AG09309 (cell line): ENCODE measurements around the gene LONRF2.

Experiments used
- DNase-seq: peaks from one replicate; pipeline ENCODE4 v3.0.0-alpha.2; 2010; ENCODE audit warnings: low read depth
- H3K4me3 ChIP-seq: 2 replicates; pipeline ENCODE4 v1.5.1; 2011; ENCODE audit warnings: mild to moderate bottlenecking, low read depth, low read length, moderate library complexity; ENCODE audit not compliant: control insufficient read depth
- CTCF ChIP-seq: IDR thresholded peaks from 2 replicates; pipeline ENCODE4 v1.5.1; 2011; ENCODE audit warnings: mild to moderate bottlenecking, low read depth, low read length, inconsistent platforms; ENCODE audit not compliant: insufficient read depth, control insufficient read depth; ENCODE audit errors: missing control alignments

The LONRF2 gene

GRCh38 chr2:100265226-100265625 is 57.1 kb downstream of the LONRF2 start:
- no peak for DNase-seq
- no peak for TF ChIP-seq CTCF
- H3K4me3 ChIP-seq, result no peak overlapping the region

GRCh38 chr2:100264651-100265050 is 57.6 kb downstream of the LONRF2 start:
- no peak overlapping the region for H3K4me3 ChIP-seq
- DNase-seq, result no peak

GRCh38 chr2:100264121-100264520 is 58.2 kb downstream of the LONRF2 start:
- DNase-seq, result no peak
- no peak for TF ChIP-seq CTCF
- no peak overlapping the region for H3K4me3 ChIP-seq

More at GRCh38 chr2:100264651-100265050, 57.6 kb downstream of the LONRF2 start:
- TF ChIP-seq CTCF, result no peak

- DNase-seq, result no peak
- peak; percentile 99 for TF ChIP-seq CTCF
- H3K4me3 ChIP-seq, result no peak overlapping the region
These were observed 59.6 kb downstream of the LONRF2 start for GRCh38 chr2:100262555-100263320.

- no peak for TF ChIP-seq CTCF
- no peak for DNase-seq
These were observed 60.3 kb downstream of the LONRF2 start for GRCh38 chr2:100262046-100262445.

GRCh38 chr2:100260712-100261620 is 61.3 kb downstream of the LONRF2 start:
- DNase-seq, result peak; percentile 63
- peak; percentile 74 for TF ChIP-seq CTCF
- H3K4me3 ChIP-seq, result no peak overlapping the region

More at GRCh38 chr2:100262046-100262445, 60.3 kb downstream of the LONRF2 start:
- H3K4me3 ChIP-seq, result no peak overlapping the region
